HPDE6-E6E7 (cell line): ENCODE data around the gene TCF15.

Experiments
- DNase-seq: peaks from one replicate; pipeline ENCODE4 v3.0.0; 2011; ENCODE audit warnings: missing footprints; ENCODE audit errors: extremely low spot score

Gene TCF15

DNA sequence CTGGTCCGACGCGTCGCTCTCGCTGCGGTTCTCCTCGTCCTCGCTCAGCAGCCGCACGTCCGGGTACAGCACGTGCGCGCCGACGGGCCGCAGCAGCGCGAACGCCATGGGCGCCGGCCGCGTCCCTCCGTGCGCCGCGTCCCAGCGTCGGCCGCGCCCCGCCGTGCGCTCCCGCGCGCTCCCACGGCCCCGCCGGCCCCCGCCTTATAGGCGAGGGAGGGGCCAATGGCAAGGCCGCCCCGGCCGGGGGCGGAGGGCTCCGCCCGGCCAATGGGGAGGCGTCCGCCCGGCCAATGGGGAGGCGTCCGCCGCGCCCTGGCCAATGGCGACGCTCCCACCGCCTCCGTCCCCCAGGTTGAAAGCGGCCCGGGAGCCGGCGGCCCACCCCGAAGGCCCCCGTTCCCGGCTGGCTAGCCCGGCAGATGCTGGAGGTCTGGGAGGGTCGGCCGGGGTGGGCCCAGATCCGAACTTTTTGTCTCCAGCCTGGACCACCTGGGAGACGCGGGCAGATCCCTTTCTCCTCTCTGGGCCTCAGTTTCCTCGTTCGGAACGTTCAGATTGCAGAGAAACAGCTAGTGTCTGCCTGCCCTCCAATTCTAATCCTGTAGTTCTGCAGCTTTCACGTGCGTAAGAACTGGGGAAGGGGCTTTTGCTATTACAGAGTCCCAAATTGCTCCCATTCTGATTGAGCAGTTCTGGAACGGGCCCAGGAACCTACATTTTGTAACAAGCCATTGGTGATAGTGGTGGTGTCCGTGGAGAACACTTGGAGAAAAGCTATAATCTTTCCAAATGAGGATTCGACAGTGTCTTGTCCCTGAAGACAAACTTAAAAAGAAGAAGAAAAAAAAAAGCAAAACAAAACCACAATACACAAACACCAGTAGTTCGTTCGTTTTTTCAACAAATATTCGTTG, at the start of gene TCF15:
Gene TCF15 (minus strand): TSS at position 180 of the 917 bp plus-strand sequence. CDS start 72 bp downstream, at position 108.
- DNase-seq: peak; percentile 41

DNA sequence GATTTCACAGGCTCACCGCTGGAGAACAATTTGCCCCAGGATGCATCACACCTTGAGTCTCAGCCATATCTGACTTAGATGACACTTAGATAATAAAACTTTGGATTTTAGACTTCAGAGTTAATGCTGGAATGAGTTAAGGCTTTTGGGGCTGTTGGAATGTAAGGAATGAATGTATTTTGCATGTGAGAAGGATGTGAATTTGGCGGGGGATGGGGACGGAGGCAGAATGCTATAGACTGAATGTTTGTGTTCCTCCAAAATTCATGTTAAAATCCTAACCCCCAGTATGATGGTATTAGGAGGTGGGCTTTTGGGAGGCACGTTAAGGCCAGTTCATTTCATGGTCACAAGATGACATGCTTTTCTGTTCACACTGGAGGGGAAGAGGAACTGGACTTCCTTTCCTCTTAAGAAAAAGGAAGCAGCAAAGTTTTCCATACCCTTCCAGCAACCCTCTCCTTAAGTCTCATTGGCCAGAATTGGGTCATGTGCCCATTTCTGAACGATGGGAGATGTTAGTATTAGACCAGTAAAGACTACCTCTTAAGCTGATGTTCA, 48.7 kb upstream of the TCF15 start:
- no peak for DNase-seq

- DNase-seq: no peak
Observed at GRCh38 chr20:658202-658601, 48.1 kb upstream of the TCF15 start.

GRCh38 chr20:655726-656624, 45.9 kb upstream of the TCF15 start:
- no peak for DNase-seq

DNA sequence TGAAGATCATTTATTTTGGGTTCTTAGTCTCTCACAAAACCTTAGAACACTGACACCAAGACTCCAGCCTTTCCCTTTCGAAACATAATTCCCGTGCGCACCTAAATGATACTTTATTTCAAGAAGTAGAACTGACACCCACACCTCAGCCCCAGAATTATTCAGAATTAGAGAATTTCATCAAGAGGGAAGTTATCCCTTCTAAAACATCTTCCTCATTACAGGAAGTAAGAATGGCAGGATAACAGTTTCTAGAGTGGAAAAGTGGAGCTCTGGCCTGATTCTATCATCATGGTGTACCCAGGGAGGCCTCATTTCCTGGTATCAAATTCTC, 44.3 kb upstream of the TCF15 start:
- no peak for DNase-seq

DNA sequence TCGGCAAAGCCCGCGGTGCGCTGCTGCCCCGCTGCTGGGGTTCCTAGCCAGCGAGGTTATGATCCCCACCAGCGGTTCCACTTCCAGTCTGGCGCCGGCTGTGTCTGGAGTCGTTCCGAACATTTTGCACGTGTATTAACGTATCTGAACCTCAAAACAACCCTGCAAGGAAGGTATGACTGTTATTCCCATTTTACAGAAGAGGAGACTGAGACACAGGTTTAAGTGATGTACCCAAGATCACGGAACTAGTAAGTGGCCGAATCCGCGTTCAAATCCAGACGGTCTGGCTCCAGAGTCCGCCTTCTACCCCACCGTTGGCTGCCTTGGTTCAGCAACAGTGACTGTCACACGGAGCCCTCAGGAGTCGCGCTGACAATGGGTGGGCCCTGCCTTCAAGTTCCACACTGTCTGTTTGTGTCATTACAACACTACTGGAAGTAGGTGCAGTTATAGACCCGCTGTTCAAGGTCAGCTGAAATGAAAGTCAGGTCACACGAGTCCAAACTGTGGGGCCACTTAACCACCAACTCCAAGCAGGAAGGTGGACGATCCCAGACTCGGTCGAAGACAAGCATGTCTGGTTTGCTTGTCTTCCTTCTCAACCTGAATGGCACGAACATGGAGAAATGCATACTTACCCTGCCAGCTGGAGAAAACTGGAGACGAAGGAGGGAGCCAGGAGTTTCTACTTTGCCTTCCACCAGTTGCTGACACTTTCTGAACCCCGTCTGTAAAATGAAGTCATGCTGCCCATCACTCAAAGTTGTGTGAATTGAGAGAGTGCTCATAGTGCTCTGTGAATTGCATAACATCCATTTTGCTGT, 43.7 kb upstream of the TCF15 start:
- DNase-seq: no peak

GRCh38 chr20:653110-653589, 43.0 kb upstream of the TCF15 start, which contains the start of gene SRXN1:
SRXN1 (minus strand) TSS chr20:653200; CDS start chr20:653185, 15 bp downstream.
- peak; percentile 98 for DNase-seq

GRCh38 chr20:652615-653109, 42.6 kb upstream of the TCF15 start:
- DNase-seq: no peak

GRCh38 chr20:651713-652614, 41.9 kb upstream of the TCF15 start:
- DNase-seq: no peak

- DNase-seq: no peak
Observed at GRCh38 chr20:650954-651353, 40.8 kb upstream of the TCF15 start.

- no peak for DNase-seq
Observed at GRCh38 chr20:650281-650680, 40.2 kb upstream of the TCF15 start.

GRCh38 chr20:647479-648019, 37.4 kb upstream of the TCF15 start:
- no peak for DNase-seq

GRCh38 chr20:646868-647233, 36.7 kb upstream of the TCF15 start:
- DNase-seq: no peak

DNA sequence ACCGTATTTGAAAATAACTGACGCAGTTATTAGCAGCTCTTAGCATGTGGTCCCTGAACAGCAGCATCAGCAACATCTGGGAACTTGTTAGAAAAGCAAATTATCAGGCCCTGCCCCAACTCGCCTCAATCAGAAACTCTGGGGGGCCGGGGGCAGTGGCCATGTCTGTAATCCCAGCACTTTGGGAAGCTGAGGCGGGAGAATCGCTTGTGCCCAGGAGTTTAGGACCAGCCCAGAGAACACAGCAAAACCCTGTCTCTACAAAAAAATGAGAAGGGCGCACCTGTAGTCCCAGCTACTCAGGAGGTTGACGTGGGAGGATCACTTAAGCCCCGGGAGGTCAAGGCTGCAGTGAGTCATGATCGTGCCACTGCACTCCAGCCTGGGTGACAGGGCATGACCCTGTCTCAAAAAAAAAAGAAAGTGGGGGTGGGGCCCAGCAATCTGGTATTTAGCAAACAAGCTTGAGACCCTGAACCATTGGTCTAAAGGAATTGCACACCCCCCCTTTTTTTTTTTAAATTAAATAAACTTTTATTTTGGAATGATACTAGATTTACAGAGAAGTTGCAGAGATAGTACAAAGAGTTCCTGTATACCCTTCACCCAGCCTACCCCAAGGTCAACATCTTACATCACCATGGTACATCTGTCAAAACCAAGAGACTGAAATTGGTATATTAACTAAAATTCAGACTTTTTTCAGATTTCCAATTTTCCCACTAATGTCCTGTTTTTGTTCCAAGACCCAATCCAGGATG, 36.2 kb upstream of the TCF15 start:
- DNase-seq: no peak

- peak; percentile 80 for DNase-seq
Observed at GRCh38 chr20:645318-646106, 35.4 kb upstream of the TCF15 start.

- DNase-seq: no peak
Observed at GRCh38 chr20:644692-645317, 34.7 kb upstream of the TCF15 start.

GRCh38 chr20:642398-643174, 32.5 kb upstream of the TCF15 start:
- no peak for DNase-seq
